Upper lobe of right lung (tissue), 1 donor: ENCODE data around the gene PAAF1. TPM values are rescaled to one million over a fixed set of nuclear protein-coding genes. Genes with fewer than 3 reads are reported as not detected.

Experiments
- ATAC-seq: fragments of 200-7000 bp; cut with Tn5 transposase; one replicate; pipeline ENCODE4 v1.9.1; 2020; ENCODE audit warnings: mild to moderate bottlenecking, moderate library complexity
- DNase-seq: peaks from one replicate; pipeline ENCODE4 v3.0.0-alpha.2; 2020
- H3K27ac ChIP-seq: fragments of 200-600 bp; one replicate; pipeline ENCODE4 v1.8.0; 2022
- H3K27me3 ChIP-seq: fragments of 200-600 bp; one replicate; pipeline ENCODE4 v1.8.0; 2022; ENCODE audit warnings: mild to moderate bottlenecking
- H3K36me3 ChIP-seq: fragments of 200-600 bp; one replicate; pipeline ENCODE4 v1.8.0; 2022
- H3K4me1 ChIP-seq: fragments of 200-600 bp; one replicate; pipeline ENCODE4 v1.8.0; 2022
- H3K4me3 ChIP-seq: fragments of 200-600 bp; one replicate; pipeline ENCODE4 v1.8.0; 2022; ENCODE audit warnings: mild to moderate bottlenecking
- H3K9me3 ChIP-seq: fragments of 200-600 bp; one replicate; pipeline ENCODE4 v1.8.0; 2022
- intact Hi-C: fragments of 100-400 bp; cut with DNase I; formaldehyde crosslinking; loops from one replicate; pipeline ENCODE4 v1.11.0; 2022
- total RNA-seq: library from RNA; stranded (reverse); fragmentation: NEBNext Ultra II Directional; extraction: Animal tissue kit (Norgen Biotek cat#: 25700); gene quantifications from one replicate; pipeline ENCODE4 v1.2.1, GENCODE V29; 2021
- TF ChIP-seq, protein P1 (sequence below): fragments of 200-600 bp; IDR thresholded peaks from one replicate; pipeline ENCODE4 v1.8.0; 2022; ENCODE audit warnings: antibody characterized with exemption
- donor health status: DM: no; HTN: yes; CAD: no; lungs with severe emphysema.

Gene PAAF1
- total RNA-seq, 1 donor from 2014 or later, result 13.9 TPM

DNA sequence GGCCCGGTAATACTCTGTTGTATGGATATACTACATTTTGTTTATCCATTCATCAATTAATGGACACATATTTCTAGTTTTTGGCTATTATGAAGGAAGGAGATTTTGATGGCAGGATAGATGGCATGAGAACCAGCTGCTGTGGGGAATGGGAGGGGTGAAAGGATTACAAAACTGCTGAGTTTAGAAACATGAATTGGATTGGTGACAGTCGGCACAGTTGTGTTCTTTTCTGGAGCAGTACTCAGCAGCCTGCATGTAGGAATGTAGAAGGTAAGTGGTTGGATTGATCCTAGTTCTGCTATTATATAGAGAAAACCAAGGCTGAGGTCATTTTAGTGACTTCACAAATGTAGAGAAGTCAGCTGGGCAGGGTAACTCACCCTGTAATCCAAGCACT is 7.1 kb downstream of the PAAF1 start:
- Histone ChIP-seq H3K36me3 (peaks cover 17% of the 10 kb centered on the region), H3K27me3 (no peaks in the 10 kb centered on the region), H3K4me1 (no peaks in the 10 kb centered on the region), H3K27ac (no peak overlapping the region), H3K9me3 (no peaks in the 10 kb centered on the region), H3K4me3 (no peak overlapping the region)
- TF ChIP-seq, protein P1, sequence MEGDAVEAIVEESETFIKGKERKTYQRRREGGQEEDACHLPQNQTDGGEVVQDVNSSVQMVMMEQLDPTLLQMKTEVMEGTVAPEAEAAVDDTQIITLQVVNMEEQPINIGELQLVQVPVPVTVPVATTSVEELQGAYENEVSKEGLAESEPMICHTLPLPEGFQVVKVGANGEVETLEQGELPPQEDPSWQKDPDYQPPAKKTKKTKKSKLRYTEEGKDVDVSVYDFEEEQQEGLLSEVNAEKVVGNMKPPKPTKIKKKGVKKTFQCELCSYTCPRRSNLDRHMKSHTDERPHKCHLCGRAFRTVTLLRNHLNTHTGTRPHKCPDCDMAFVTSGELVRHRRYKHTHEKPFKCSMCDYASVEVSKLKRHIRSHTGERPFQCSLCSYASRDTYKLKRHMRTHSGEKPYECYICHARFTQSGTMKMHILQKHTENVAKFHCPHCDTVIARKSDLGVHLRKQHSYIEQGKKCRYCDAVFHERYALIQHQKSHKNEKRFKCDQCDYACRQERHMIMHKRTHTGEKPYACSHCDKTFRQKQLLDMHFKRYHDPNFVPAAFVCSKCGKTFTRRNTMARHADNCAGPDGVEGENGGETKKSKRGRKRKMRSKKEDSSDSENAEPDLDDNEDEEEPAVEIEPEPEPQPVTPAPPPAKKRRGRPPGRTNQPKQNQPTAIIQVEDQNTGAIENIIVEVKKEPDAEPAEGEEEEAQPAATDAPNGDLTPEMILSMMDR, result no peak
- intact Hi-C loops, result no loop called here
- DNase-seq, result no peak
- no peak for ATAC-seq

GRCh38 chr11:73888244-73888643 is 11.4 kb downstream of the PAAF1 start:
- DNase-seq (no peak), ATAC-seq (peak; percentile 43)
- peaks cover 47% of the 10 kb centered on the region for H3K36me3 ChIP-seq
- intact Hi-C loops, result no loop called here
- TF ChIP-seq, protein P1, result no peak
- no peaks in the 10 kb centered on the region for H3K27me3 ChIP-seq
- no peak overlapping the region for H3K4me3 ChIP-seq
- H3K4me1 ChIP-seq, result no peaks in the 10 kb centered on the region
- H3K9me3 ChIP-seq, result no peaks in the 10 kb centered on the region
- H3K27ac ChIP-seq, result no peak overlapping the region

- ATAC-seq (no peak), DNase-seq (no peak)
- Histone ChIP-seq H3K36me3 (peaks cover 40% of the 10 kb centered on the region), H3K27me3 (no peaks in the 10 kb centered on the region), H3K27ac (no peak overlapping the region), H3K9me3 (no peaks in the 10 kb centered on the region), H3K4me1 (no peaks in the 10 kb centered on the region), H3K4me3 (no peak overlapping the region)
- TF ChIP-seq, protein P1, result no peak
- intact Hi-C loops, result no loop called here
Observed at GRCh38 chr11:73889019-73889418, 12.2 kb downstream of the PAAF1 start.

DNA sequence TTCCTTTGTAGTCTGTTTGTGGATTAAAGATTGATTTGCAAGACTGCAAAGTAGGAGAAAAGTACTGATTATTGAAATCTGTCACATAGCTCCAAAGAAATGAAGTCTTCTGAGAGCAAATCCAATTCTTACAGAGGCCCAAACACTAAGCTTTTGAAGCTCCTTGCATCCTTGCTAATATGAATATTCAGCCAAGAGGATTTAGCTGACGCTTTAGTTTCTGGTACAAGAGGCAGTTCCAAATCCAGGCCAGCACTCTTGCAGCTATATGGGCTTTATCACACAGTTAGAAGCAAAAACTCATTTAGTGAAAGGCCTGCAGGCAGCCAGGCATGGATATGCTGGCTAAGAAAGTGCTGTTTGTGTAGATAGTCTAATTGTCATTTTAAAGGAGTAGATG is 12.7 kb downstream of the PAAF1 start:
- Histone ChIP-seq H3K4me3 (no peak overlapping the region), H3K36me3 (peaks cover 38% of the 10 kb centered on the region), H3K27ac (no peak overlapping the region), H3K27me3 (no peaks in the 10 kb centered on the region), H3K4me1 (no peaks in the 10 kb centered on the region), H3K9me3 (no peaks in the 10 kb centered on the region)
- TF ChIP-seq, protein P1, result no peak
- ATAC-seq (no peak), DNase-seq (no peak)
- intact Hi-C loops, result no loop called here

DNA sequence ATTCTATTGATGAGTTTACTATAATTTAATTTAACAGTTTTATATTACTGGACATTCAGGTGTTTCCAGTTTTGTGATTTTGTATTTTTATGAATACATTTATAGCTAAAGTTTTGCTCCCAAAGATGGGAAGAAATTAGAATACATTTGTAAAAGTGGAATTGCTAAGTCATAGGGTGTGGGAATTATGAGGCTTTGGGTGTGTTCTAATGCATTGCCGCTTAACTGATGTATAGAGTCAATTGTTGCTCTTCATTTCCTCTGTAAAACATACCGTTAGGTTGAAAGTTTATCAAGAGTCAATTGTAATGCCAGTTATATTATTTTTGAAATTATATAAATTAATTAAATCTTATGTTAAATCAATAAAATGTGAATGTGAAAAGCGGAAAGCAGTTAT is 16.2 kb downstream of the PAAF1 start:
- Histone ChIP-seq H3K27me3 (no peaks in the 10 kb centered on the region), H3K36me3 (peaks cover 38% of the 10 kb centered on the region), H3K9me3 (no peaks in the 10 kb centered on the region), H3K4me3 (no peak overlapping the region), H3K4me1 (no peaks in the 10 kb centered on the region), H3K27ac (no peak overlapping the region)
- no peak for DNase-seq
- ATAC-seq, result no peak
- intact Hi-C loops, result no loop called here
- TF ChIP-seq, protein P1, result no peak

- Histone ChIP-seq H3K4me3 (no peak overlapping the region), H3K36me3 (peaks cover 36% of the 10 kb centered on the region), H3K9me3 (no peaks in the 10 kb centered on the region), H3K27ac (no peak overlapping the region), H3K4me1 (no peaks in the 10 kb centered on the region), H3K27me3 (no peaks in the 10 kb centered on the region)
- DNase-seq, result no peak
- TF ChIP-seq, protein P1, result no peak
- ATAC-seq, result no peak
- intact Hi-C loops, result no loop called here
Observed at GRCh38 chr11:73894725-73895335, 18.0 kb downstream of the PAAF1 start.
